IPS DF 4.7 (cell line): ENCODE measurements around the gene ARSG.
"Not testable (repeated sequence)": the region's sequence is repeated elsewhere in the genome, so short reads cannot be mapped to it uniquely, and the experiment has no call there.

Experiments
- DNase-seq: peaks from one replicate; pipeline ENCODE4 v3.0.0-alpha.2; 2013; ENCODE audit warnings: low spot score; ENCODE audit errors: extremely low read depth

Gene ARSG

DNA sequence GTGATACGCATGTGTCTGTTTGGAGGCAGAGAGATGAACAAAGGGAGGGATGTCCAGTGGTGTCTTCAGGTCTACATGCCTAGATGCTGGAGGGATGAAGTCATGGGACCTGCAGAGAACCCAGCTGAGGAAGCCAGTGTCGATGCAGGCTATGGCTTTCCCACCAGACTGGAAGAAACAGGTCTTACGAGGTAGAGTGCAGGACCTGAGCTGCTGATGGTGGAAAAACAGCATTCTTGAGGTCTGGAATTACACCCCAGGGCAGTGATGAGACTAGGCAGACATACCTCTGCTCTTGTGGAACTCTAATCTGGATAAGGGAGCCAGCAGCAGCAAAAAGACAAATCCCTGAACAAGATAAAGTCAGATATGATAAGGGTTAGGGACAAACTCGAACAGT, 37.4 kb downstream of the ARSG start:
- DNase-seq, result no peak

- no peak for DNase-seq
These were observed 38.0 kb downstream of the ARSG start for GRCh38 chr17:68329331-68329730.

- not testable (repeated sequence) for DNase-seq
These were observed 40.6 kb downstream of the ARSG start for GRCh38 chr17:68331932-68332331.

- no peak for DNase-seq
These were observed 43.1 kb downstream of the ARSG start for GRCh38 chr17:68334393-68334792.

- no peak for DNase-seq
These were observed 50.2 kb downstream of the ARSG start for GRCh38 chr17:68341482-68341881.

- no peak for DNase-seq
These were observed 52.7 kb downstream of the ARSG start for GRCh38 chr17:68343976-68344375.

- DNase-seq, result no peak
These were observed 53.4 kb downstream of the ARSG start for GRCh38 chr17:68344701-68345136.

- no peak for DNase-seq
These were observed 55.2 kb downstream of the ARSG start for GRCh38 chr17:68346448-68346847.

- no peak for DNase-seq
These were observed 56.1 kb downstream of the ARSG start for GRCh38 chr17:68347380-68347779.

DNA sequence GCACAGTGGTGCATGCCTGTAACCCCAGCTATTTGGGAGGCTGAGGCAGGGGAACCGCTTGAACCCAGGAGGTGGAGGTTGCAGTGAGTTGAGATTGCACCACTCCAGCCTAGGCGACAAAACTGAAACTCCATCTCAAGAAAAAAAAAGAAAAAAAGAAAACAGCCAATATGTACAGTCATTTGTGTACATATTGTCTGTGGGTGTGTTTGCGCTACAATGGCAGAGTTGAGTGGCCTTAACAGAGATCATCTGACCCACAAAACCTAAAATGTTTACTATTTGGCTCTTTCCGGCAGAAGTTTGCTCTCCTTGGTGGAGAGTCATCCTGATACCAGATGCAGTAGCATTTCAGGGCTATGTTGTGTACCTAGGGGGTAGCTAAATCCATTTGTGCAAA, 57.9 kb downstream of the ARSG start:
- DNase-seq, result no peak

- no peak for DNase-seq
These were observed 60.1 kb downstream of the ARSG start for GRCh38 chr17:68351395-68351794.

- DNase-seq, result no peak
These were observed 60.7 kb downstream of the ARSG start for GRCh38 chr17:68352041-68352440.

DNA sequence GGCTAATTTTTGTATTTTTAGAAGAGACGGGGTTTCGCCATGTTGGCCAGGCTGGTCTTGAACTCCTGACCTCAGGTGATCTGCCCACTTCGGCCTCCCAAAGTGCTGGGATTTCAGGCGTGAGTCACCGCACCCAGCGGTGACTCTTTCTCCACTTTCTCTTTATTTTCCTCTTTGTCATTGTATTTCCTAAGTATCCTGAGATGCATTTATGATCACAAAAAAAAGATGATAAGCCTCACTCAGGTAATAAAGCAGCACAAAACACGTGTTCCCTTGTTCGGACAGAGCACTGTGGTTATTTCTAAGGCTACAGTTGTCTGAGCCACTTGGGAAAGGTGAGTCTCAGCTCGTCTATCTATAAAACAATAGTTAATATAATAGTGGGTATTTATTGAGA, 61.4 kb downstream of the ARSG start:
- not testable (repeated sequence) for DNase-seq

DNA sequence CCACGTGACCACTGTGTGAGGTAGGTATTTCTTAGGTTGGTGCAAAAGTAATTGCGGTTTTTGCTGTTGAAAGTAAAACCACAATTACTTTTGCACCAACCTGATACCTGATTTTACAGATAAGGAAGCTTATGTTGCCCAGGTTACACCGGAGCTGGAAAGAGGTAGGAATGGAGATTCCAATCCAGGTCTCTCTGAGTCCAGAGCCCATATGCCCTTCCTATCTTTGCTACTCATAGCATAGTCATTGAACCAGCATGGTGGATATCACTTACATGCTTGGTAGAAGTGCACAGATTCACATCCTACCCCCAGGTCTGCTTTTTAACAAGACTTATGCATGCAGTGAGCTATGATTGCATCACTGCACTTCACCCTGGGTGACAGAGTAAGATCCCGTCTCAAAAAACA, 61.8 kb downstream of the ARSG start:
- DNase-seq, result no peak

GRCh38 chr17:68354311-68354710, 63.0 kb downstream of the ARSG start:
- DNase-seq, result not testable (repeated sequence)

DNA sequence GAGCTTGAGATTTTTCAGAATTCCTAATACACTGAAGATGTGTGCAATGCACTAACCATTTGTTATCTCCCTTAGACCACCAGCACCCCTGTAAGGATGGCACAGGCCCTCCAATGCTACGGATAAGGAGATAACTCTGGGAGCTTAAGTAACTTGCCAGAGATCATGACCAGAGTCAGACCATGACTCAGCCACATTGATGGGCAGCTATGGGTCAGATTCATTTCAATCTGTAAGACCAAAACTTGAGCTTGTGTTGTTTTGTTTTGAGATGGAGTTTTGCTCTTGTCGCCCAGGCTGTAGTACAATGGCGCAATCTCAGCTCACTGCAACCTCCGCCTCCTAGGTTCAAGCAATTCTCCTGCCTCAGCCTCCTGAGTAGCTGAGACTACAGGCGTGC, 63.8 kb downstream of the ARSG start:
- DNase-seq, result not testable (repeated sequence)

GRCh38 chr17:68356520-68356919, 65.2 kb downstream of the ARSG start:
- no peak for DNase-seq

DNA sequence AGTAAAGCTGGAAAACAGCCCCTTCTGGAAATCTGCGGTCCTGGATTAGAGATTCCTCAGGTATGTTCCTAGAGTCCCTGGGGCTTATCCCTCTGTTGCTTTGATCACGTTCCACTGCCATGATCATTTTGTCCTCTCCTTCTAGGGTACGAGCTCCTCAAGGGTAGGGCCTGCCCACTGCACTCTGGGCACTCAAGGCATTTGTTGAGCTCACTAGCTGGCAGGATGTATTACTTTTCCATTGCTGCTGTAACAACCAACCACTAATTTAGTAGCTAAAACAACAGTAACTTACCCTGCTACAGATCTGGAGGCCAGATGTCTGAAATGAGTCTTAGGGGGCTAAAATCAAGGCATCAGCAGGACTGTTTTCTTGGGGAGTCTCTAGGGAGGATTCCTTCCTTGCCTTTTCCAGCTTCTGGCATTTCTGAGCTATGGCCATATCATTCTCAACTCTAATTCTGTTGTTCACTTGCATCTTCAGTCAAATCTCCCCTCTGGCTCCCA, 65.7 kb downstream of the ARSG start:
- no peak for DNase-seq

DNA sequence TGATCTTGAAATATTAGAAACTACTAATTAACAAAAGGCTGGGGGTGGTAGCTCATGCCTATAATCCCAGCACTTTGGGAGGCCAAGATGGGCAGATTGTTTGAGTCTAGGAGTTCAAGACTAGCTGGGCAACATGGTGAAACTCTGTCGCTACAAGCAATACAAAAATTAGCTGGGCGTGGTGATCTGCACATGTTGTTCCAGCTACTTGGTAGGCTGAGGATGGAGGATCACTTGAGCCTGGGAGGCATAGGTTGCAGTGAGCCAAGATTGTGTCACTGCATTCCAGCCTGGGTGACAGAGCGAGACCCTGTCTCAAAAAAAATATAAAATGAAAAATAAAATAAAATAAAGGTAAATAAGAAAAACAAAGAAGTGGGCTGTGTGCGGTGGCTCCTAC, 66.6 kb downstream of the ARSG start:
- no peak for DNase-seq

DNA sequence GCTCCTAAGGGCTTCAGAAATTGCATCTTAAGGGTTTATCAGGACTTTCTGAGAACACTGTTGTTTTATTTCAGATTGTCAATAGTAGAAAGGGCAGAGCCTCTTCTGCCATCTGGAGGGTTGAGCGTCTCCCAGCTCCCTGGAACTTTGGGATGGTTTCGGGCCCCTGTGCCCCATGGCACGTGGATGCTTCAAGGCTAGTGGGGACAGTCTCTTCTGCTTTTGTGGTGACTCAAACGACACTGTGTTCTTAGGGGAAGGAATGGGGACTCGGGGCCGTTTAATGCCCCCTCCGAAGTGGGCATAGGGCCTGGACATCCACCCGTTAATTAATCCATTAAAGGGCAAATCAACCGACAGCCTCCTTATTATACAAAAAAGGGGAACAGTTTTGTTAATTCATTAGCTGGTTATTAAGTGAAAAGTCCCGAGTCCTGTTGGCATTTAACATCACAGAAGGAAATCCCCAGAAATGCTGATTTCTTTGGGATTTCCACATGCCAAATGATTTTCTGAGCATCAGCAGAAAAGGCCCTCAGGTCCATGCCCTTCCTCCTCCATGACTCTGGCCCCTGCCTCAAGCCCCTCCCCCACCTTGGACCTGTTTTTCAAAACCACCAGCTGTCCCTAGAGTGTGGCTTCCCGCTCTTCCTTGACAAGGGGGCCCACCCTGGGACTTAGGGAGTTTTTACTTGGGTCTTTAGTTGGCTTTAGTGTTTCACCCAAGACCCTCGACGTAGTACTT, 68.7 kb downstream of the ARSG start:
- no peak for DNase-seq

DNA sequence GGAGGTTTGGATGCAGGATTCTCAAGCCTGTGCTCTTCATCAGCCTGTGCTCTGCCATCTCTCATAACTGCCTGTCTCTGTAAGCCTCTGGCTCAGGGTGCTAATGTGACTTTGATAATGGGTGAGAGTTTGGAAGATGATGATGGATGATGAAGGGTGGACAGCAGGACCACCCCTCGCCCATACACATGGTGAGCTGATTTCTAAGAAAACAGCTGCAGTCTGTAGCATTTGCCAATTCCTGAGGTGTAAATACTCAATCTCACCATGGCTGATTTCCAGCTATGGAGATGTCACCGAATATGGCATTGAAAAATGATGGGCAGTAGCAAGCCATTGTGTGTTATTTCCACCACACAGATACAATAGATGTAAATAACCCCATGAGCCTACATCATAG, 74.2 kb downstream of the ARSG start:
- no peak for DNase-seq

GRCh38 chr17:68368387-68368786, 77.1 kb downstream of the ARSG start:
- no peak for DNase-seq

GRCh38 chr17:68375566-68375965, 84.3 kb downstream of the ARSG start:
- no peak for DNase-seq
